Testis (tissue), 3 donors: ENCODE results near the gene KIF23. TPM values are rescaled to one million over a fixed set of nuclear protein-coding genes. Genes with fewer than 3 reads are reported as not detected.

Experiments used
- DNase-seq: peaks from one replicate; pipeline ENCODE4 v3.0.0-alpha.2; 2019
- H3K27ac ChIP-seq, 2 donors: fragments of 200-600 bp; sonication (generic); one replicate each; pipeline ENCODE4 v1.5.1; 2019
- H3K27me3 ChIP-seq: fragments of 200-600 bp; sonication (generic); one replicate; pipeline ENCODE4 v1.5.1; 2019
- H3K36me3 ChIP-seq: fragments of 200-600 bp; sonication (generic); one replicate; pipeline ENCODE4 v1.5.1; 2017; ENCODE audit warnings: low read depth; ENCODE audit errors: missing control alignments
- H3K4me1 ChIP-seq: fragments of 200-600 bp; sonication (generic); one replicate; pipeline ENCODE4 v1.5.1; 2019
- H3K4me3 ChIP-seq, 2 donors: fragments of 200-600 bp; sonication (generic); one replicate each; pipeline ENCODE4 v1.5.1; 2017 to 2019
- H3K9me3 ChIP-seq: fragments of 200-600 bp; sonication (generic); one replicate; pipeline ENCODE4 v1.5.1; 2017
- CTCF ChIP-seq, 3 experiments: fragments of 450-650 bp in 2 of 3; fragments of 200-600 bp in 1 of 3; sonication (generic) in 1 of 3; IDR thresholded peaks; one replicate each; pipeline ENCODE4 v1.5.1; 2016 to 2019; ENCODE audit warnings: antibody characterized with exemption in 3 of 3, mild to moderate bottlenecking in 2 of 3, moderate library complexity in 1 of 3
- POLR2A ChIP-seq: fragments of 450-650 bp; IDR thresholded peaks from one replicate; pipeline ENCODE4 v1.6.1; 2017; ENCODE audit warnings: antibody characterized with exemption, mild to moderate bottlenecking, moderate library complexity
- WGBS, 2 donors: methylation state at CpG; one replicate each; pipeline ENCODE4 v1.1.5; 2018; 5-methylcytosine and 5-hydroxymethylcytosine counted together
- intact Hi-C: fragments of 100-400 bp; cut with DNase I; formaldehyde crosslinking; loops from one replicate; pipeline ENCODE4 v1.15.1; 2023; ENCODE audit warnings: low total_unique reads
- polyA plus RNA-seq: library from polyadenylated mRNA; stranded (reverse); fragments of 350-450 nt; fragmentation: Illumina TruSeq; extraction: RNeasy Lipid Tissue Mini Kit (QIAGEN cat#74804); gene quantifications from one replicate; pipeline ENCODE4 v1.2.3, GENCODE V29; 2014; ENCODE audit warnings: low read depth, low replicate concordance; ENCODE audit not compliant: insufficient read depth
- total RNA-seq, 2 donors: library from RNA; depleted of rRNA; stranded (reverse); fragments of >200 nt; gene quantifications; one replicate each; pipeline ENCODE4 v1.2.3, GENCODE V29; 2016

Gene KIF23
- total and polyA plus RNA-seq, 3 donors from 2014 or later, result 17.1 to 28.4 (median 23.9) TPM

GRCh38 chr15:69472046-69472445, 57.9 kb downstream of the KIF23 start:
- Histone ChIP-seq H3K9me3 (no peaks in the 10 kb centered on the region), H3K36me3 (no peaks in the 10 kb centered on the region), H3K4me1 (no peaks in the 10 kb centered on the region), H3K27ac (no peak overlapping the region), H3K4me3 (no peak overlapping the region), H3K27me3 (no peaks in the 10 kb centered on the region)
- no peak for TF ChIP-seq POLR2A
- TF ChIP-seq CTCF (IDR thresholded peaks at IDR 0.05), result no peak
- WGBS, 2 donors, result 92 to 96% methylated on average over 5 of the region's 5 CpGs
- intact Hi-C loops, result no loop called here
- DNase-seq, result no peak

- no peaks in the 10 kb centered on the region for H3K4me1 ChIP-seq
- no peaks in the 10 kb centered on the region for H3K36me3 ChIP-seq
- H3K27me3 ChIP-seq, result no peaks in the 10 kb centered on the region
- intact Hi-C loops, result no loop called here
- no peak for DNase-seq
- no peaks in the 10 kb centered on the region for H3K9me3 ChIP-seq
- H3K4me3 ChIP-seq, result no peak overlapping the region
- no peak overlapping the region for H3K27ac ChIP-seq
- TF ChIP-seq CTCF (IDR thresholded peaks at IDR 0.05) (no peak), POLR2A (no peak)
- 80 to 86% methylated on average over 6 of the region's 6 CpGs for WGBS, 2 donors
These were observed 58.4 kb downstream of the KIF23 start for GRCh38 chr15:69472562-69472961.

- no peaks in the 10 kb centered on the region for H3K27me3 ChIP-seq
- intact Hi-C loops, result no loop called here
- 71 to 85% methylated on average over 5 of the region's 5 CpGs for WGBS, 2 donors
- H3K36me3 ChIP-seq, result no peaks in the 10 kb centered on the region
- no peak overlapping the region for H3K4me3 ChIP-seq
- TF ChIP-seq POLR2A (no peak), CTCF (IDR thresholded peaks at IDR 0.05) (no peak)
- DNase-seq, result no peak
- no peak overlapping the region for H3K27ac ChIP-seq
- H3K4me1 ChIP-seq, result no peaks in the 10 kb centered on the region
- no peaks in the 10 kb centered on the region for H3K9me3 ChIP-seq
These were observed 60.1 kb downstream of the KIF23 start for GRCh38 chr15:69474291-69474690.

GRCh38 chr15:69474846-69475455, 60.8 kb downstream of the KIF23 start:
- DNase-seq, result no peak
- TF ChIP-seq POLR2A (no peak), CTCF (IDR thresholded peaks at IDR 0.05) (no peak)
- Histone ChIP-seq H3K36me3 (no peaks in the 10 kb centered on the region), H3K27me3 (no peaks in the 10 kb centered on the region), H3K4me3 (no peak overlapping the region), H3K9me3 (no peaks in the 10 kb centered on the region), H3K27ac (no peak overlapping the region), H3K4me1 (no peaks in the 10 kb centered on the region)
- intact Hi-C loops, result no loop called here
- WGBS, 2 donors, result 78 to 100% methylated on average over 2 to 7 of the region's 7 CpGs

- no peak for TF ChIP-seq POLR2A
- peak; percentile 74 to 94 (median 84) for TF ChIP-seq CTCF (IDR thresholded peaks at IDR 0.05)
- DNase-seq, result peak; percentile 89
- H3K4me1 ChIP-seq, result no peaks in the 10 kb centered on the region
- no peaks in the 10 kb centered on the region for H3K36me3 ChIP-seq
- no peak overlapping the region for H3K27ac ChIP-seq
- H3K9me3 ChIP-seq, result no peaks in the 10 kb centered on the region
- intact Hi-C loops, result no loop called here
- 43 to 46% methylated on average over 8 of the region's 8 CpGs for WGBS, 2 donors
- no peak overlapping the region for H3K4me3 ChIP-seq
- no peaks in the 10 kb centered on the region for H3K27me3 ChIP-seq
These were observed 61.7 kb downstream of the KIF23 start for GRCh38 chr15:69475769-69476358.
